HL-60 (cell line): ENCODE measurements around the gene LRCOL1.

ENCODE experiments used
- CTCF ChIP-seq: IDR thresholded peaks from one replicate; pipeline ENCODE4 v1.5.1; 2011; ENCODE audit warnings: low read length, control low read depth, inconsistent platforms; ENCODE audit not compliant: insufficient read depth
- POLR2AphosphoS5 ChIP-seq: IDR thresholded peaks from 2 replicates; pipeline ENCODE4 v1.6.1; 2012; ENCODE audit warnings: low read depth

DNA sequence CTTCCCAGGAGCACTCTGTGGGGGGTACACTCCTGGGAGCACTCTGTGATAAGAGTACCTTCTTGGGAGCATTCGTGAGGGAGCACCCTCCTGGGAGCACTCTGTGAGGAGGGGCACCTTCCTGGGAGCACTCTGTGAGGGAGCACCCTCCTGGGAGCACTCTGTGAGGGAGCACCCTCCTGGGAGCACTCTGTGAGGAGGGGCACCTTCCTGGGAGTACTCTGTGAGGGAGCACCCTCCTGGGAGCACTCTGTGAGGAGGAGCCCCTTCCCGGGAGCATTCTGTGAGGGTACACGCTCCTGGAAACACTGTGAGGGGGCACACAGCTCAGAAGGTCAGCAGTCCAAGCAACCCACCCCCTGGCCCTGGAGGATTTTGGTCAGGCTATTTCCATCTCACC lies 22.6 kb downstream of the LRCOL1 start:
- TF ChIP-seq CTCF (no peak), POLR2AphosphoS5 (no peak)
